ENCODE measurements around the gene OSM. TPM values are rescaled to one million over a fixed set of nuclear protein-coding genes. Genes with fewer than 3 reads are reported as not detected.
A peak's percentile ranks its signal among the peaks of the same experiment; 100 is the strongest.

The OSM gene
- total RNA-seq, 1 experiment from 2014 or later, result not detected

- no peaks in the 10 kb centered on the region for H3K9me3 ChIP-seq (ENCODE audit: low read length)
- TF ChIP-seq EZH2phosphoT487 (IDR thresholded peaks at IDR 0.05; ENCODE audit: borderline replicate concordance, low read length) (no peak), EZH2 (IDR thresholded peaks at IDR 0.05; ENCODE audit: low read length, unreplicated experiment) (no peak), CTCF (conservative IDR thresholded peaks at IDR 0.05; ENCODE audit: low read depth, low read length) (no peak)
- peaks cover 3% of the 10 kb centered on the region; the same call in 1 of the 2 replicates for H3K36me3 ChIP-seq (ENCODE audit: low read depth, low read length)
- H3F3A ChIP-seq (ENCODE audit: low read length, unreplicated experiment), result no peaks in the 10 kb centered on the region
- H3K27me3 ChIP-seq (ENCODE audit: low read length), result no peaks in the 10 kb centered on the region
- ATAC-seq, result peak; percentile 77
- H3K4me3 ChIP-seq (ENCODE audit: low read length), result peak within 1 kb of the TSS; percentile 79
- DNase-seq, result peak; percentile 95
- intact Hi-C loops (cut with micrococcal nuclease), result loop anchor here (5.0 kb wide), 1 partner anchor 38 kb away; the partner anchor contains the start of gene TBC1D10A
- no peaks in the 10 kb centered on the region for H3K9me2 ChIP-seq (replicated peaks; ENCODE audit: low read length)
- peaks cover 25% of the 10 kb centered on the region for H3K4me1 ChIP-seq (ENCODE audit: insufficient read depth, low read length)
- peak within 1 kb of the TSS; percentile 72 for H3K9ac ChIP-seq (ENCODE audit: low read length)
- H4K20me1 ChIP-seq (ENCODE audit: low read length), result no peaks in the 10 kb centered on the region
- POLR2A ChIA-PET (ENCODE audit: unreplicated experiment), result interaction anchor here (0.5 to 0.7 kb wide), 3 partner anchors 34 to 473 kb away, joined by 7 to 8 read pairs (median 7); partner anchors contain the start of gene TBC1D10A
- BruUV-seq (replicated peaks), result no TSS peak
- peak within 1 kb of the TSS; percentile 96 for H3K4me2 ChIP-seq (ENCODE audit: low read length)
- 0 out of 2 replicates have a peak, but pooled peaks cover 3% of the 10 kb centered on the region for H3K79me2 ChIP-seq (ENCODE audit: low read length)
- CTCF ChIA-PET, result interaction anchor here (1.6 to 2.2 kb wide), 2 partner anchors 38 to 98 kb away, joined by 7 to 33 read pairs; partner anchors contain the start of genes RNF215 and TBC1D10A
- peak within 1 kb of the TSS; percentile 64; the same call in 1 of the 2 replicates for H2AFZ ChIP-seq (ENCODE audit: low read length)
- H3K27ac ChIP-seq (ENCODE audit: low read length), result peak within 1 kb of the TSS; percentile 37; the same call in 1 of the 2 replicates
These were observed 22.7 kb upstream of the OSM start, which contains the start of gene CASTOR1 for GRCh38 chr22:30289141-30289979. Gene CASTOR1, minus strand, starts transcription at chr22:30289505. Its CDS starts 8 bp downstream, at chr22:30289497.

GRCh38 chr22:30288419-30289140 is 21.9 kb upstream of the OSM start:
- Histone ChIP-seq H3K27ac (ENCODE audit: low read length) (peak overlapping the region; percentile 37; the same call in 1 of the 2 replicates), H3K36me3 (ENCODE audit: low read depth, low read length) (peaks cover 3% of the 10 kb centered on the region; the same call in 1 of the 2 replicates), H3K4me3 (ENCODE audit: low read length) (peak overlapping the region; percentile 79), H3K9me3 (ENCODE audit: low read length) (no peaks in the 10 kb centered on the region), H4K20me1 (ENCODE audit: low read length) (no peaks in the 10 kb centered on the region), H3K9ac (ENCODE audit: low read length) (peak overlapping the region; percentile 72), H3K4me2 (ENCODE audit: low read length) (peak overlapping the region; percentile 96), H3K9me2 (replicated peaks; ENCODE audit: low read length) (no peaks in the 10 kb centered on the region), H3K79me2 (ENCODE audit: low read length) (0 out of 2 replicates have a peak, but pooled peaks cover 3% of the 10 kb centered on the region), H3K27me3 (ENCODE audit: low read length) (no peaks in the 10 kb centered on the region), H2AFZ (ENCODE audit: low read length) (peak overlapping the region; percentile 64; the same call in 1 of the 2 replicates), H3K4me1 (ENCODE audit: insufficient read depth, low read length) (peaks cover 25% of the 10 kb centered on the region), H3F3A (ENCODE audit: low read length, unreplicated experiment) (no peaks in the 10 kb centered on the region)
- ChIA-PET CTCF (interaction anchor here (0.6 to 2.2 kb wide), 10 partner anchors 10 to 184 kb away, joined by 3 to 33 read pairs (median 4); partner anchors contain the start of genes RNF215, SEC14L2 and TBC1D10A), POLR2A (ENCODE audit: unreplicated experiment) (interaction anchor here (0.5 to 1.0 kb wide), 4 partner anchors 34 to 474 kb away, joined by 3 to 7 read pairs (median 6); partner anchors contain the start of gene TBC1D10A)
- intact Hi-C loops (cut with micrococcal nuclease), result loop anchor here (5.0 kb wide), 1 partner anchor 39 kb away; the partner anchor contains the start of gene TBC1D10A
- ATAC-seq (no peak), DNase-seq (no peak)
- TF ChIP-seq EZH2 (IDR thresholded peaks at IDR 0.05; ENCODE audit: low read length, unreplicated experiment) (no peak), EZH2phosphoT487 (IDR thresholded peaks at IDR 0.05; ENCODE audit: borderline replicate concordance, low read length) (no peak), CTCF (conservative IDR thresholded peaks at IDR 0.05; ENCODE audit: low read depth, low read length) (no peak)
- TSS peak; percentile 84 for BruUV-seq (replicated peaks)
